Gastrocnemius medialis (tissue), 4 donors: ENCODE measurements around the gene CCM2. TPM values are rescaled to one million over a fixed set of nuclear protein-coding genes. Genes with fewer than 3 reads are reported as not detected.

Experiments
- ATAC-seq, 2 donors: fragments of 150-250 bp; one replicate each; pipeline ENCODE4 v1.9.1; 2016
- DNase-seq, 2 donors: peaks; one replicate each; pipeline ENCODE4 v3.0.0-alpha.2; 2019
- H3K27ac ChIP-seq, 4 donors: fragments of 200-600 bp; sonication (generic); 1 replicate in 1 of 4; 2 replicates in 3 of 4; pipeline ENCODE4 v1.5.1; 2016 to 2018; ENCODE audit warnings: mild to moderate bottlenecking in 2 of 4, moderate library complexity in 1 of 4
- H3K27me3 ChIP-seq, 3 donors: fragments of 200-600 bp; sonication (generic) in 2 of 3; 1 replicate in 1 of 3; 2 replicates in 2 of 3; pipeline versions ENCODE4 v1.5.1 to v1.6.0; 2016 to 2019; ENCODE audit warnings: mild to moderate bottlenecking in 1 of 3, moderate library complexity in 1 of 3
- H3K36me3 ChIP-seq, 2 donors: fragments of 200-600 bp; sonication (generic) in 1 of 2; one replicate each; pipeline ENCODE4 v1.5.1; 2017 to 2018
- H3K4me1 ChIP-seq, 2 donors: fragments of 200-600 bp; sonication (generic) in 1 of 2; one replicate each; pipeline ENCODE4 v1.5.1; 2016 to 2017; ENCODE audit warnings: mild to moderate bottlenecking in 2 of 2
- H3K4me3 ChIP-seq, 4 donors: fragments of 200-600 bp; sonication (generic) in 3 of 4; 1 replicate in 1 of 4; 2 replicates in 3 of 4; pipeline ENCODE4 v1.5.1; 2016 to 2019; ENCODE audit warnings: mild to moderate bottlenecking in 2 of 4
- H3K9me3 ChIP-seq, 3 donors: fragments of 200-600 bp; sonication (generic) in 2 of 3; 1 replicate in 1 of 3; 2 replicates in 2 of 3; pipeline ENCODE4 v1.5.1; 2016 to 2019
- CTCF ChIP-seq, 5 experiments: fragments of 450-650 bp in 3 of 5; fragments of 200-600 bp in 2 of 5; sonication (generic) in 2 of 5; IDR thresholded peaks in 4 of 5; conservative IDR thresholded peaks in 1 of 5; 1 replicate in 4 of 5; 2 replicates in 1 of 5; pipeline ENCODE4 v1.5.1; 2016 to 2019; ENCODE audit warnings: antibody characterized with exemption in 5 of 5, mild to moderate bottlenecking in 3 of 5, moderate library complexity in 3 of 5
- POLR2A ChIP-seq, 2 donors: fragments of 450-650 bp; IDR thresholded peaks; one replicate each; pipeline ENCODE4 v1.6.1; 2017; ENCODE audit warnings: antibody characterized with exemption in 2 of 2, mild to moderate bottlenecking in 2 of 2, moderate library complexity in 2 of 2
- in situ Hi-C, 4 donors: fragments of 200-750 bp; cut with MboI; loops; one replicate each; pipeline versions ENCODE4 v1.15.0 to v1.8.0; 2017; ENCODE audit warnings: low sequenced_read_pairs in 4 of 4
- intact Hi-C: fragments of 100-400 bp; cut with DNase I; formaldehyde crosslinking; loops from one replicate; pipeline ENCODE4 v1.15.1; 2023; ENCODE audit warnings: low total_unique reads
- total RNA-seq, 4 donors: library from RNA; depleted of rRNA; stranded (reverse); fragments of >200 nt; gene quantifications; one replicate each; pipeline versions ENCODE4 v1.1.0 to v1.2.3, GENCODE V29; 2016

Gene CCM2
- total RNA-seq, 4 donors from 2014 or later = 37.7 to 61.8 (median 47.4) TPM

- intact Hi-C loops (no loop called here), in situ Hi-C loops (no loop called here)
- no peaks in the 10 kb centered on the region for H3K9me3 ChIP-seq
- ATAC-seq = no peak
- no peak for DNase-seq
- H3K36me3 ChIP-seq = no peaks in the 10 kb centered on the region
- no peak overlapping the region for H3K27ac ChIP-seq
- H3K4me1 ChIP-seq = no peaks in the 10 kb centered on the region
- H3K4me3 ChIP-seq = no peak overlapping the region
- TF ChIP-seq CTCF (IDR thresholded peaks at IDR 0.05 in 4 of 5, conservative IDR thresholded peaks at IDR 0.05 in 1 of 5) (no peak), POLR2A (IDR thresholded peaks at IDR 0.05) (no peak)
- H3K27me3 ChIP-seq = no peaks in the 10 kb centered on the region
These were observed 82.9 kb downstream of the CCM2 start for GRCh38 chr7:45082831-45083331.

GRCh38 chr7:45084336-45084735 lies 84.3 kb downstream of the CCM2 start:
- DNase-seq (peak in 1 of 2 donors; percentile 1), ATAC-seq (no peak)
- no peaks in the 10 kb centered on the region for H3K9me3 ChIP-seq
- no peak for TF ChIP-seq CTCF (IDR thresholded peaks at IDR 0.05 in 4 of 5, conservative IDR thresholded peaks at IDR 0.05 in 1 of 5)
- no peak for TF ChIP-seq POLR2A (IDR thresholded peaks at IDR 0.05)
- no peaks in the 10 kb centered on the region for H3K36me3 ChIP-seq
- H3K4me3 ChIP-seq = no peak overlapping the region
- in situ Hi-C loops = no loop called here
- no peak overlapping the region for H3K27ac ChIP-seq
- H3K27me3 ChIP-seq = no peaks in the 10 kb centered on the region
- no peaks in the 10 kb centered on the region for H3K4me1 ChIP-seq
- intact Hi-C loops = no loop called here

- no peak overlapping the region for H3K27ac ChIP-seq
- no peaks in the 10 kb centered on the region for H3K4me1 ChIP-seq
- peak in 1 of 2 donors; percentile 3 for DNase-seq
- in situ Hi-C loops = no loop called here
- H3K4me3 ChIP-seq = no peak overlapping the region
- intact Hi-C loops = no loop called here
- no peaks in the 10 kb centered on the region for H3K9me3 ChIP-seq
- peaks cover 0 to 4% (median 0%) of the 10 kb centered on the region in 3 donors for H3K27me3 ChIP-seq
- no peaks in the 10 kb centered on the region for H3K36me3 ChIP-seq
- no peak for ATAC-seq
- TF ChIP-seq CTCF (IDR thresholded peaks at IDR 0.05 in 4 of 5, conservative IDR thresholded peaks at IDR 0.05 in 1 of 5) (no peak), POLR2A (IDR thresholded peaks at IDR 0.05) (no peak)
These were observed 85.1 kb downstream of the CCM2 start for GRCh38 chr7:45084901-45085618.

DNA sequence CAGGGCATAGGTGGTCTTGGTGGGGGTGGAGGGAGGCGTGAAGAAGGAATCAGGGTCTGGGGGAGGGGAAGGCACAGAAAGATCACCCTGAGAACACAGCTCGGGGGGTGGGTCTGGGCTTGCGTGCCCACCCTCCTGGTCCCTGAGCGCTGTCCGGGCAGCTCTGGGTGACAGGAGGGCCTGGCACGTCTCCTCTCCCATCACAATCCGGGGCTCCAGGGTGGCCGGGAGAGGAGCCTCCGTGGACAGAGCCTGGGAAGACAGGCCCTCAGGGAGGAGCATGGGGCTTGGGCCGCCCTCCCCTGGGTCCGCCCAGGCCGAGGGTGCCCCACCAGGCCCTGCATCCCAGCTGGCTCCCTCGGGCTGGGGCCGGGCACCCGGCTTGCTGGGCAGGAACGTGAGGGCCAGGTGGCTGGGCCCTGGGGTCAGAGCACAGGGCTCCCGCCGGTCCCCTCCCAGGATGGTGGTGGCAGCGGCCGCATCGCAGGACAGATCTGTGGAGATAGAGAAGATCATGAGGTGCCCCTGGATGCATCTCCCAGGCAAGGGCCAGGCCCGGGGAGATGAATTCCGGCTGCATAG lies 85.7 kb downstream of the CCM2 start:
- H3K4me3 ChIP-seq = no peak overlapping the region
- intact Hi-C loops = no loop called here
- in situ Hi-C loops = no loop called here
- no peak for DNase-seq
- no peak overlapping the region for H3K27ac ChIP-seq
- H3K36me3 ChIP-seq = no peaks in the 10 kb centered on the region
- no peak for ATAC-seq
- H3K4me1 ChIP-seq = no peaks in the 10 kb centered on the region
- no peaks in the 10 kb centered on the region for H3K9me3 ChIP-seq
- TF ChIP-seq CTCF (IDR thresholded peaks at IDR 0.05 in 4 of 5, conservative IDR thresholded peaks at IDR 0.05 in 1 of 5) (no peak), POLR2A (IDR thresholded peaks at IDR 0.05) (no peak)
- H3K27me3 ChIP-seq = peaks cover 0 to 4% (median 0%) of the 10 kb centered on the region in 3 donors
